Germinal center (tissue), 1 donor: ENCODE measurements around the gene FARS2.

Source experiments
- DNase-seq: peaks from one replicate; pipeline ENCODE4 v3.0.0; 2012; ENCODE audit warnings: mixed read lengths, low spot score

Gene FARS2

DNA sequence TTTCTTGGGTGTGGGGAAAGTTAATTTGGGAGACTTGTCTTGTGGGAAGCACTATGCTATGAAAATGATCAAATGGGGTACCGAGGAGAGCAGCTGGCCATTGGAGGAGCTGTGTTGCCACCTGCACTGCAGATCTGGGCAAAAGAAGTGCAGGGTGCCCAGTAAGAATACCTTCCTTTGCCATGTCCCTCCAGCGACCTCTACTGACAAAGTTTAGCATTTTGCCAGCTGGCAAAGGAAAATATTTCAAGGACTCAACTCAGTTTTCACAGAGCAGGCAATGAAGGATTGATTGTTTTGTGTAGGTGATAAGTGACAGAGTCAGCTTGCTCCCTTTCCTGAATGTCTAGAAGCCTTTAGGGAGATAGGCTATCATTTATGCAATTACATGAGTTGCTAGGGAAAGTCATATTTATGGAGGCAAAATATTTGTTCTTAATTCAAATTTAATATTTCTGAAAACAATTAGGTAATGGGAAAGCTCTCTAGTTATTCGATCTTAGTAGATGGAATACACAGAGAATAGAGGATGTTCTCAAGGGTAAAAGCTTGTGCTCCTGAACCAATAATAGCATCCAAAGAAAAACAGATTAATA, 118.4 kb downstream of the FARS2 start:
- peak; percentile 49 for DNase-seq

DNA sequence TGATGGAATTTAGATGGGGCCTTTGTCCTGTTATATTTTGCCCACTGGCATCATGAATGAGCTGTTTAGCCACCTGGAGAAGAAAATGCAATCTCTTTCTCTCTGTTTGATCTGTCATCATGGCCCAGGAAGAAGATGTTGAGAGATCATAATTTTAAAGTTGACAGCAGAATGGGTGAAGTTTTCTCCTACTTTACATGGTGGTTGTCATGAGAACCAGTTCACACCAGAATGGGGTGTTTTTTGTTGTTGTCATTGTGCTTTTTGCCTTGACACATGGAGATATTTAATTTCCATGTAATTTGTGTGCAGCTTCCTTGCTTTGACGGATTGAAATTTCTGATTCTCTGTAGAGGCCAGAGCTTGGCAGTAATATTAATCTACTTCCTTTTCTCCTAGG, 122.5 kb downstream of the FARS2 start:
- DNase-seq = no peak

DNA sequence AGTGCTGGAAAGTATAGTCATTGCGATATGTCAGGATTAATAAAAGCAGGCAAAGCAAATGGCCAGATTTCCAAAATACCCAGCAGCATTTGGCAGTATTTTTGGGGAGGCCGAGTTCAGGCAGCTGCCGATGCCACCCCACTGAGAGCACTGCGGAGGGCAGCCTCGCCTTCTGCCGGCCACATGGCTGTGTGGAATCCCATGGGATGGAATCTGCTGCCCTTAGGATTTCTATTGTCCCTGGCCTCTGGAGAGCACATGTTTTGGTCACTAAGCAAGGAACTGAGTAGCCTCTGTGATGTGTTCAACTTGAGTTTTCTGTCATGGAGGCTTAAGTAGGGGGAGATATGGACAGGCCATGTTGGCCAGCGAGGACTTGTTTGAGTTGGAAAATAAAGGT, 123.0 kb downstream of the FARS2 start:
- no peak for DNase-seq

DNA sequence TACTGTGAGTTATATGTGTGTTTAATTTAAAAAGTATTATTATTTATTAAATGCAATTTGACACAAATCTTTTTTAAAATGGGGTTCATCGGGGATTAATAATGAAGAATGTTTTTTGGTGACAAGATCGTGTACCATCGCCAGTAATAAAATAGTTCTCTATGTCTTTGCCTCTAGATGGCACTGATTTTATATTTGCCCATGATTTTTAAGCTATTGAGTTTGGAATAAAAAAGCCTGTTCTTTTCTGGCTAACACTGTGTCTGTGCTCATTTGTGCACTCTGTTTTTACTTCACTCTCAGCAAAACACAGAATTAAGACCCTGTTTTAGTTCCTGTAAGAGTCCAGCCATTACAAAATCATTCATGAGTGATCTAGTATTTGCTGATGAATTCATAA, 127.0 kb downstream of the FARS2 start:
- no peak for DNase-seq

DNA sequence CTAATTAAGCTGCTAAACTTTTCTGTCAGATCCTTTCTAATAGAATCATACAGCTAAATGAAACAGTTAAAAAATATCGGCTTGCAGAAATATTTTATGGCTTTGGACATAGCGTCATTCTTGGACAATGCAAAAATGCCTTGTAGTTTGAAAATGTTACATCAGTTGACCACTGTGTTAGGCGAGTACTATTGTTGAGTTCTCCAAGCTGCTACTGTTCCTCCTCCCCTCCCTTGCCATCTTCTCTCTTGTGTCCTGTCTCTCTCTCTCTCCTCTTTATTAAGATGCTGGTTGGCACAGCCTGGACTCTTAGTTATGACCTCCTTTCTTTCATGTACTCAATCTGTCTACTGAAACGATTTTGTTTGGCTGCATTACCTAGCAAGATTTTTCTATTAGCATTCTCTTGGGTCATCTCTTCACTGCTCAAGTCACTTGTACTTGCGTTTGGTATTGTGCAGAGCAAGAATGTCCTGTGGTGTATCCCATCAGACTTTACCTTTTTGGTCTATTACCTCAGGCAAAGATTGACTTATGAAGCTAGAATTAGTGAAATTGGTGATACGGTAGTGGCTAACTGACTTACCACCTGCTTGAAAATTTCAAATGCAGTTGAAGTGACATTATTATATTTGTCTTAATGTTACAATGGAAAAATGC, 127.9 kb downstream of the FARS2 start:
- DNase-seq = no peak

DNA sequence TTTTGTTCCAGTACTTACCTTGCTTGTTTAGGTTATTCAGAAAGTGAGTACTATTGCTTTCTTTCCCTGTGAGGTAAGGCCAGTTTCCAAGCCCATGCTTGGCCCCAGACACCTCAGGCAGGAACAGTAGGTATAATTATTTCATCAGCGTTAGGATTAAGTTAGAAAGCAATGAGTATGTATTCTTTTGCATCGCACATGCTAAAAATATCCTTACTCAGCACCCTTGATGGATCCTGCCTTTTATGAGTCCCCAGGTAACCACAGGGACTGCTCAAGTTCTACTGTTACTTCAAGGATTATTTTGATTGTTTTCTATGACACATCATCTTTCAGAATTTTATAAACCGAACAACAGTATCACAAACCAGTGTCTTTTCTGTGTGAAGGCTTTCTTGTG, 128.9 kb downstream of the FARS2 start:
- DNase-seq = no peak

DNA sequence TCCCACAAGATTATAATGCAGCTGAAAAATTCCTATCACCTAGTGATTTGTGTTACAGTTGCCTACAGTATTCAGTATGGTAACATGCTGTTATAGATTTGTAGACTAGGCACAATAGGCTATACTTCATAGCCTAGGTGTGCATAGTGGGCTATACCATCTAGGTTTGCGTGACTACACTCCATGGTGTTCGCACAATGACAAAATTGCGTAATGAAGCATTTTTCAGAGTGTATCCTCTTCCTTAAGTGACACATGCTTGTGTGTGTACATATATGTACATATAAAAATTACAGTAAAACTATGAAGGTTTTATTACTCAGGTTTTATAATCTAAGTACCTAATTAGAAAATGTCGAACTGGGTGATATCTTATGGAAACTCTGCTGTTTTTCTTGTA, 133.0 kb downstream of the FARS2 start:
- no peak for DNase-seq

DNA sequence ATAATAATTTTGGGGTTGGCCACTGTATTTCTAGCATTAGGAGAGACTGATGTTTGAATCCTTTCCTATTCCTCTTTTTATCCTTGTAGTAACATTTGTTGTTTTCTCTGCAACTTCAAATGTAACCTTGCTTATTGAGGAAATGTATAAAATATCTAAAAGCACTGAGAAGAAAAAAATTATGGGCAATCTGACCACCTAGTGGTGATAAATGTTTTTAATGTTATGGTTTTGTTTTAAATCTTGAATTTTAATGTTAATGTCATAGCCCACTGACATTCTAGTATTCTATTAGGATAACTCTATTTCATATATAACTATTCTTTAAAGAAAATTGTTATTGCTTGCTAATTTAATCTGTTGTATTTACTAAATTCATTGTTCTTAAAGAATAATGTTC, 134.4 kb downstream of the FARS2 start:
- DNase-seq = no peak

DNA sequence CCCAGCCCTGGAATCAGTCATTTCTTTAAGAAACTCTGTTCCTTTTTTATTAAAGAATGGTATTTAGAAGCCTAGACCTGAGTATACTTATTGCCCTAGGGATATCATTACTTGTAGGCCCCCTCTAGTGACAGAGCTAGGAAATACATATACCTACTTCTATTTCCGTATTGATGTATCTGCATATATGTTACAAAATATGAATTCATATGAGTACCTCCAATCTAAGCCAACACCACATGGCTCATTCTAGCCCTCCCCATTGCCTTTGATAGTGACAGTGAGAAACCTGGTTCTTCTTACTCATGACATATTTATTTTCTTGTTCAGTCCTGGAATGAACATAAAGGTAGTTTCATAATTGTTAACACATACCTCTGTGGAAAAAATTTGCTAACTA, 137.2 kb downstream of the FARS2 start:
- DNase-seq = peak; percentile 39

DNA sequence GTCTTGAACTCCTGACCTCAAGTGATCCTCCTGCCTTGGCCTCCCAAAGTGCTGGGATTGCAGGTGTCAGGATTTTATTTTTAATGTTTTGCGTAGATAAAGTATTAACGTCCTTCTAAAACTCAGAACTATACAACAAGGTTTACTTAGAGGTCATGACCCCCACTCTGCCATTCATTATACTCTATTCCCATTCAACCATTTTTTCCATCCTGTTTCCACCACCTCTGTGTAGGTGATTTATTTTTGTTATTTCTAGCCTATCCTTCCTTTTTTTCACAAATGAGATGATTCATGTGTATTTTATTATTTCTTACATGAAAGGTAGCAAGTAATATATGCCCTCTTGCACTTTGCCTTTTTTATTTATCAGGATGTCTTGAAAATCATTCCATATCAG, 138.1 kb downstream of the FARS2 start:
- no peak for DNase-seq

DNA sequence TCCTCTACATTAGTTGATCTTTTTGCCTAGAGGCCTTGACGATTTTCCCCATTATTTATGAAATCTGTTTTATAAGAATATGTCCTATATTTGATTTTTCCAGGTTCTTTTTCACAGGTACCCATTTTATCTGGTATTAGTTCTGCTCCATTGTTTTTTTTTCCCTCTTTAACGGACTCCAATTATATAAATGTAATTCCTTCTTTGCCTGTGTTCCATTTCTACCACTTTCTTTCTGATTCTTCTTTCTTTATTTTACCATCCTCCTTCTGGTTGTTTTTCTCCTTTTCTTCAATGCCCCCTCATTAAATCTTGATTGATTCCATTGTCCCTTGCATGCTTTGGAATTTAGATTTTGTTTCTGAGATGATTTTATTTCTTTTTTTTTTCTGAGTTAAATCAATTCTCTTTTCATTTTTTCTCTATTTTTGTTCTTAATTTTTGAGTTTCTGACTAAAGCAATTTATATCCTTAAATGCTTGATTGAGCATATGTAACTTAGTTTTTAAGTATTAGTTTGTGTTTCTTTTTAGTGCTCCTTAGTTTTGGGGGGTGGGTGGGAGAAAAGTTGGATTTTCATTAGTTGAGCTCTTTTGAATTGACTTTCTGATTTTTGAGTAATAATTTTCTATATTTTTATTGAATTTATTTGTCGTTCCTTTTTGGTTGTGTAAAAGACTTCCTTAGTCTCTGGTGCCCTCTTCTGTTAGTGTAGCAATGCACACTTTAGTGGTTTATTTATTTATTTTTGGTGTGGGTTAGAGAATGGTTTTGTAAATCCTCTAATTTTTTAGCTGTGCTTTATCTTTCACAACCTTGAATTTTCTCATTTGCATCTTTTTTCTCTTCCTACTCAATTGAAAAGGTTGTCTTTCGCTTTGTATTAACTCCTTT, 140.8 kb downstream of the FARS2 start:
- no peak for DNase-seq

DNA sequence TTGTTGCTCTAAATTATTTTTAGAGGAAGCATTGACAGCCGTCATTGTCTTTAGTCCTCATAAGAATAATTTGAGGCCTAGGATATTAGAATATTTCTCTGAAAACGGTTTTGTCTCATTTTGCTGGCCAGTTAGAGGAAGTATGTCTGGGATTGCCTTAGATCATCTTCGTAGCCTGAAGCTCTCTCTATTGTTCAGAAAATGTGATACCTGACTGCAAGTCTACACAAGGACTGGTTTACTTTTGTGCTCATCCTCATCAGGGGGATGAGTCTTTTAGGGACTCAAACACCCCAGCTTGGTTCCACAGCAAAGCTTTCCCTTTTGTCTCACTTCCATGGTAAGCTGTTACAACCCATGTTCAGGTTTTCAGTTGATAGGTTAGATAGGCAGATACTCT, 141.8 kb downstream of the FARS2 start:
- no peak for DNase-seq

DNA sequence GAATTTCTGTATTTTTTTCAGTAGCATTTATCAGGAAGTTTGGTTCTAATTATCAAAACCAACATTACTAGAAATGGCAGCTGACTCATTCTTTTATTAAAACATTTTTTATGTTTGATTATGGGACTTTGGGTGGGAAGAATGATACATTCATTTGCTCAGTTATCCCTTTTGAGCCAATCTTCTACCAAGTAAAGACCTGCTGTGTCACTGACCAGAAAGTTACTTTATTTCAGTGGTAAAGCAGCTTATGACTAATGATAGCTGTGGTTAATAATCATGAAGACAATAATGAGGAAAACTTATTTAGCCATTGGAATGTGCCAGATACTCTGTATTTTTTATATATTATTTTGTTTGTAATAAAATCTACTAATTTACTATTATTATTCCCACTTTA, 142.3 kb downstream of the FARS2 start:
- no peak for DNase-seq

DNA sequence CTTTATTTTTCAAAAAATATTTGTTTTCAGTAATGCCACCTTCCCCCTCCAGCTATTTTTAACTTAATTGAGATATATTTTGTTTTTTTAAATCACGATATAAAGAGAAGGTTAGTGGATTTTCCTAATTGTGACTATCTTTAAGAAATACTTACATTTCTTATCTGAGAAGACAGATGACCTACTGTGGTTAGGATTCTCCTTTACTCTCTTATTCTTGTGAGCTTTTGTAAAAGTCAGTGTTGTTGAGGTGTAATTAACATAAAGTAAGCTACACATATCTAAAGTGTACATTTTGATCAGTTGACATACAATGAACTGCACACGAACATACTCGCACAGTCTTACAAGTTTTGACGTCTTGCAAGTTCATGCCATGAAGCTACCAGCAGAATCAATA, 144.7 kb downstream of the FARS2 start:
- no peak for DNase-seq

DNA sequence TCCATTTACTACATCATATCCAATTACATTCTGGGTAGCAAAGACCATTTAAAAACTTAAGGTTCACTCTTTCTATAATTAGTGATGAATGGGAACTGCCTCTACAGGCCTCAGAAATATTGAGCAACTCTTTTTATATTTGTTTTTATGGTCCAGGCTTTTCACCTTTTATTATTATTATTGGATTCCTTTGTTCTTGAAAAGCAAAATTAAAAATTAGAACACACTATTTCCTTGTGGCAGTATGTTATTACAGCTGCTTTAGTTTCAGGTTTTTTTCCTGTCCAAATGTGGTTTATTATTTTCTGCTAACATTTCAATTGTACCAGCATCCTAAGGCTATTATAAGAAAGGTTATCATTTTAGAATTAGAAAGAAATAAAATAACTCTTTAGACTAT, 150.1 kb downstream of the FARS2 start:
- DNase-seq = no peak

DNA sequence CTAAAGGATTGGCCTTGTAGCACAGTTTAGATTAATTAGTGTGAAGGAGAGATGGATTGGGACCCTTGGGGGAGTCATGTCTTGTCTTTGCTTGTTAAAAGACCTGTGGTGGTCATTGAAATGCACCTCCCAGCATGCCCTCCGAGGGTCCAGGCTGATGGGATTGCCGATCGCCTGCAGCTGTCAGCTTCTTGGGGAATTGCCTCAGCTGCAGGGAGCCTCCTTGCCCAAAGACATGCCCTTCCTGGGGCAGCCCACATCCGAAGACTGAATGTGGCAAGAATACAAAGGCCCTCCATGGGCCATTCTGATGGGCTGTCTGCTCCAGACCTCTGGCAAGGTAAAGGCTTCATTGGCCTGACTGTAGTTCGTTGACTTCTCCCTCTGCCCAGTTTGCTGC, 150.7 kb downstream of the FARS2 start:
- DNase-seq = no peak

DNA sequence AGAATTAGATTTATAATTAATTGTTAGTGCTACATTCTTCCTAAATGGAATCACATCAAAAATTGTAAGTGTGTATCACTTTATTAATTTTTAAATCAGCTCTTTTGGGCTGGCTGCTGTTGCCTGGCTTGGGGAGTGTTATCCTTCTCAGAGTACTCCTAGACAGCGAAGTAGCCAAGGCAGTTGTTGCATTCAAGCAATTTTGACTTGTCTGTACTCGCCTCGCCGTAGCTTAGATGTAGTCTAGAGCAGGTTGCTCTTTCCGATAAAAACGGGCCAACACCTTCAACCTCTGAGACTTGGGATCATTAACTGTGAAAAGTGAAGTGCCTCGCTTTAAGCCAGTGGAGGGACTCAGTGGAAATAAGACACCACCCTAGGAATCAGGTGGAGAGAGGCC, 151.3 kb downstream of the FARS2 start:
- DNase-seq = no peak

DNA sequence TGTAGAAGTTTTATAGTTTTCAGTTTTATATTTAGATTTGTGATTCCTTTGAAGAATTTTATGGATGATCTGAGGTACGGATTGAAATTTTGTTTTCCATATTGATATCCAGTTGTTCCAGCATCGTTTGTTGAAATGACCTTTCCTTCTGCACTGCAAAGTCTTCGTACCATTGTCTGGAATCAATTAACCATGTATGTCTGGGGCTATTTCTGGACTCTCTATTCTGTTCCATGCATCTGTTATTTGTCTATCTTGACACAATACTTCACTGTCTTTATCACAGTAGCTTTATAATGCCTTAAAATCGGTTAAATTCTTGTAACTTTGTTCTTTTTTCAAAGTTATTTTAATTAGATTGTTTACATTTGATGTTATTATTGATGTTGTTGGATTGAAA, 154.9 kb downstream of the FARS2 start:
- DNase-seq = no peak

DNA sequence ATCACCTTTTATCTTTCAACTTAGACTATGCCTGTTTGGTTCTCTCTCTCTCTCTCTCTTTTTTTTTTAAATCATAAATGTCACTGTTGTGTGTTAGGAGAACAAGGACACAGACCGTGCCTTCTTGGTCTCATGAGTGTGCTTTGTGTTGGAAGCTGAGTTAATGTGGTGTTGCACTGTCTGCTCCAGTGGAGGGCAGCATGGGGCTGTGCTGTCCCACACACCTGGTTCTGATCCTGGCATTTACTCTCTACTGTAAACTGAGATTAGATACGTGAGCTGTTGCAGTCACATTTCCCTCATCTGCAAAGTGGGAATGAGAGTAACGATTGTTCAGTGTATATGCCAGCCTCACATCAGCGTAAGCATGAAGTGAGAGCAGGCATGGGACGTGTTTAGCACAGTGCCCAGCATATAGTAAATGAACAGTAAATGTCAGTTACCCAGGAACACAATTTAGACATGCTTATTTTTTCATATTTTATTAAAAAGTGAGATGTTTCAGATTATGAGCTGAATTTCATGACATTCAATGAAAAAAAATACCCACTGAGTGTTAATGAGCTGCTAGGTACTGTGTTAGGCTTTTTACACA, 161.1 kb downstream of the FARS2 start:
- DNase-seq = peak; percentile 6

DNA sequence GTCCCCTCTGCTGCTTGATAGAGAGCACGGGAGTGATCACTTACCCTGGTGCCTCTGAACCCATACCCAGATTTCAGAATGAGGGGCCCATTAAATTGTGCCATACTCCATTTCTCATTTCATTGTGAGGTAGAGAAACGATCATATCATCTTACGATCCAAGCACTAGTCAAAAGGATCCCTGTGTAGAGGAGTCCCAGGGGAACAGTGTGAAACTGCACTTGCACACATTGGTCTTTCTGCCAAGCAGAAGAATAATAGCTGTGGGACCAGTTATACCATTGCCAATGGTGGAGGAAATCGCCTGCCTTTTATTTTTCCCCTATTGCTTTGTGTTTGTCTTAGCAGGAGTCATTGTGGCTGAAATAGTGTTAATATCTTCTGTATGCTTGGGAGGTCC, 161.9 kb downstream of the FARS2 start:
- no peak for DNase-seq

DNA sequence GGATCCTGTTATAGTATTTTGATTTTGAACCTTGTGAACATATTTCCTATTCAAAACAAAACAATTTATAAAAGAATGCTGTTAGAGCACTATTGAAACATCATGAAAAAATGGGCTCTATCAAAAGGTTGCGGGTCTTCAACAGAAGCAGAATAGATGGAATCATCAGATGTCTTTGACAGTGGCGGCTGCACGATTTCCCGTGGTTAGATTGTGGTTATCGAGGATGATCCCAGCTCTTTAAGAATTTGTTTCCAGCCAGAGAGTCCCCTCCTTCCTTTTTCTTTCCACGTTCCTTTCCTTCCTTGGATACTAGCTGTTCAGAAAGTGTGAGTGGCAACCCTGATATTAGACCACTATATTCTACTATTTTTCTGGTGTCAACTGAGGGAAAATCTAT, 163.4 kb downstream of the FARS2 start:
- DNase-seq = no peak

DNA sequence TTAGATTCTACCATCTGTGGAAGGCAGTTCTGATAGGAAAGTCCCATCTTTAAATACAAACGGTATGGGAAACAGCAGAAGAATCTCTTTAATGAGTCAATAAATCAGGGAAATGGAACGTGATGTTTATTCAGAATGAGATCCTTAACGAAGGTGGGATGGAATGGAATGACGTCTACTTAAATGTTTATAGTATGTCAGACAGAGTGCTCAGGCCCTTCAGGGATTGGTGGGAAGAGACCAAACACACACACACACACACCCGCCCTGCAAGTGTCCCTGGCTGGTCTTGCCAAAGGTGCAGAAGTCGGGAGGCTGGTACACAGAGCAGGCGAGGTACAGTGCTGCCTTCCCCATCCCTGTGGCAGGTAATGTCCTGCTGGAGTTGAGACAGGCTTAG, 164.0 kb downstream of the FARS2 start:
- DNase-seq = no peak

DNA sequence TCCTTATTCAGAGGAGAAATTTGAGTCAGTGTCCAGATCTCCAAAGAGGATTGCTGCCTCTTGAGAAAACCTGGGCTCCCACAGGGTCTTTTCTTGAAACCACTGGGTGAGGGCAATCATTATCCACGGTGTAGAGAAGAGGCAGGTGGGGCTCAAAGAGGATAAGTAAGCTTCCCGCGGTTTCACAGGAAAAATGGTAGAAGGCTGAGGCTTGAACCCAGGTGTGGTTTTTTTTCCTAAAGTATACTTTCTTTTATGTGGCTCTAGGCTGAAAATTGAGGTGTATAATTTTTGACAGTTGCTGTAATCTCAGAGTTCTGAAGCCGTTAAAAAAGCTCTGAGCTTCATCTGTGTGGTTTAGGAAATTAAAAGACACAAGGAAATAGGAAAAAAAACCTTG, 164.5 kb downstream of the FARS2 start:
- DNase-seq = no peak
